Ascending aorta (tissue), 2 donors: ENCODE data around the gene NRXN3. TPM values are rescaled to one million over a fixed set of nuclear protein-coding genes. Genes with fewer than 3 reads are reported as not detected.

Source experiments
- DNase-seq, 2 donors: peaks; one replicate each; pipeline ENCODE4 v3.0.0-alpha.2; 2019; ENCODE audit warnings: low spot score in 2 of 2
- H3K27ac ChIP-seq, 2 donors: fragments of 200-600 bp; sonication (generic); one replicate each; pipeline ENCODE4 v1.5.1; 2016 to 2017; ENCODE audit warnings: mild to moderate bottlenecking in 1 of 2
- H3K27me3 ChIP-seq: fragments of 200-600 bp; sonication (generic); one replicate; pipeline ENCODE4 v1.5.1; 2017
- H3K36me3 ChIP-seq, 2 donors: fragments of 200-600 bp; sonication (generic); one replicate each; pipeline ENCODE4 v1.5.1; 2016
- H3K4me1 ChIP-seq, 2 donors: fragments of 200-600 bp; sonication (generic); one replicate each; pipeline ENCODE4 v1.5.1; 2016 to 2017; ENCODE audit warnings: mild to moderate bottlenecking in 1 of 2
- H3K4me3 ChIP-seq, 2 donors: fragments of 200-600 bp; sonication (generic); one replicate each; pipeline ENCODE4 v1.5.1; 2016 to 2017; ENCODE audit warnings: mild to moderate bottlenecking in 1 of 2
- H3K9me3 ChIP-seq, 2 donors: fragments of 200-600 bp; sonication (generic); one replicate each; pipeline ENCODE4 v1.5.1; 2016
- CTCF ChIP-seq, 3 experiments: fragments of 200-600 bp in 2 of 3; fragments of 450-650 bp in 1 of 3; sonication (generic) in 2 of 3; IDR thresholded peaks; one replicate each; pipeline ENCODE4 v1.5.1; 2016 to 2019; ENCODE audit warnings: antibody characterized with exemption in 3 of 3, mild to moderate bottlenecking in 1 of 3, moderate library complexity in 1 of 3
- intact Hi-C: fragments of 100-400 bp; cut with DNase I; formaldehyde crosslinking; loops from one replicate; pipeline ENCODE4 v1.15.1; 2023
- total RNA-seq: library from RNA; depleted of rRNA; stranded (reverse); fragments of >200 nt; gene quantifications from one replicate; pipeline ENCODE4 v1.1.0, GENCODE V29; 2016

The NRXN3 gene
- total RNA-seq, 1 donor from 2014 or later: 21.0 TPM

GRCh38 chr14:78637908-78638475 is 467.8 kb downstream of the NRXN3 start:
- Histone ChIP-seq H3K4me3 (no peak overlapping the region), H3K4me1 (no peaks in the 10 kb centered on the region), H3K27me3 (no peaks in the 10 kb centered on the region), H3K9me3 (no peaks in the 10 kb centered on the region), H3K36me3 (no peaks in the 10 kb centered on the region), H3K27ac (no peak overlapping the region)
- intact Hi-C loops: no loop called here
- DNase-seq: no peak
- TF ChIP-seq CTCF (IDR thresholded peaks at IDR 0.05): no peak

DNA sequence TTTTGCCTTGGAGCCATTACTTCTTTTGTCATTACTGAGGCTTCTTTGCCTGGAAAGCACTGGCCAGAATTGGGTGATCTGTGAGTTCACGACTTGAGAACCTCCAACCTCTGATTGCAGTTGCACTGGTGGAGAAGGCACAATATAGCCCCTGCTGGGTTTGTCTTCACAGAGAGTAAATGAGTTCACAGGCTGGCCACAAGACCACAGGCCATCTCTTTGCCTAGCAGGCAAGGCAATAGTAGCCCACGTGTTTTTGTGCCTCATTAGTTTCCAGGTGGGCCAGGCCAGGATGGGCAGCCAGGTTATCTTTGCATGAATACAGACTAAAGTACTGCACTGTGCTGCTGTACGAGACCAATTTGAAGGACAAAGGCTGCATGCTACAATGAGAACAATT is 468.8 kb downstream of the NRXN3 start:
- Histone ChIP-seq H3K27me3 (no peaks in the 10 kb centered on the region), H3K4me3 (no peak overlapping the region), H3K9me3 (no peaks in the 10 kb centered on the region), H3K27ac (no peak overlapping the region), H3K4me1 (no peaks in the 10 kb centered on the region), H3K36me3 (no peaks in the 10 kb centered on the region)
- no peak for DNase-seq
- TF ChIP-seq CTCF (IDR thresholded peaks at IDR 0.05): no peak
- intact Hi-C loops: no loop called here

- H3K4me3 ChIP-seq: no peak overlapping the region
- no peaks in the 10 kb centered on the region for H3K27me3 ChIP-seq
- TF ChIP-seq CTCF (IDR thresholded peaks at IDR 0.05): no peak
- H3K4me1 ChIP-seq: no peaks in the 10 kb centered on the region
- intact Hi-C loops: no loop called here
- H3K27ac ChIP-seq: no peak overlapping the region
- no peak for DNase-seq
- no peaks in the 10 kb centered on the region for H3K9me3 ChIP-seq
- no peaks in the 10 kb centered on the region for H3K36me3 ChIP-seq
Observed at GRCh38 chr14:78644824-78645559, 474.8 kb downstream of the NRXN3 start.

DNA sequence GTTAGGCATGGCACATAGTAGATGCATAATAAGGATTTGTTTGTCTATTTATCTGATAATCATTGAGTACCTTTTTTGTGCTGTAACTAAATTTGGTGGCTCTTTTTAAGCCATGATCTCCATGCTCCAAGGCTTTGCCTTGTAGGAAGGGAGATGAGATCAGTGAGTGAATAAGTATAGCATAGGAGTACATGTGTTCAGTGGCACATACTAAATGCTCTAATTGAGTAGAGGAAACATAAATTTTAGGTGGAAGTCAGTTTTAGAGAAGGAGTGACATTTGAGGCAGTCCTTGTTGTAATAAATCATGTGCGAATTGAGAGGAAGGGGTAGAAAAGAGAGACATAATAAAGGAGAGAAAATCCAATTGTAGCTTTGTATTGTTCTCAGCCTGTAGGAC is 482.6 kb downstream of the NRXN3 start:
- TF ChIP-seq CTCF (IDR thresholded peaks at IDR 0.05): no peak
- no peaks in the 10 kb centered on the region for H3K36me3 ChIP-seq
- no peaks in the 10 kb centered on the region for H3K27me3 ChIP-seq
- no peaks in the 10 kb centered on the region for H3K9me3 ChIP-seq
- H3K4me3 ChIP-seq: no peak overlapping the region
- DNase-seq: no peak
- intact Hi-C loops: no loop called here
- H3K4me1 ChIP-seq: no peaks in the 10 kb centered on the region
- H3K27ac ChIP-seq: no peak overlapping the region

DNA sequence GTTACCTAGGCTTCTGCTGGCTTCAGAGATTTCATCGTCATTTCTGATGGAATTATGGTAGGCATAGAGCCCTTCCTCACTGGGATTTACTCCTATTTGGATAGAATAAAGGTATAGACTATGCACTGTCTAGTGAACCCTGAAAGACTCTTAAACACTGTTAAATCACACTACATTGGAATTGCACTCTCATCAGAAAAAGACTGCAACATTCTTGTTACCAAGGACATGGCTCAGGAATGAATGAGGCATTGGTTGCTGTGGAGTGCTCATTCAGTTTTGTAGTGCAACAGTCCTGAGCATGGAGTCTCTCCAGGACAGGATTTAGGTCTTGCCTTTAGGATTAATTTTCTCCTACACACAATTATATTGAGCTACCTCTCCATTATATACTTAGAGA is 483.0 kb downstream of the NRXN3 start:
- intact Hi-C loops: no loop called here
- Histone ChIP-seq H3K4me3 (no peak overlapping the region), H3K9me3 (no peaks in the 10 kb centered on the region), H3K27ac (no peak overlapping the region), H3K36me3 (no peaks in the 10 kb centered on the region), H3K4me1 (no peaks in the 10 kb centered on the region), H3K27me3 (no peaks in the 10 kb centered on the region)
- TF ChIP-seq CTCF (IDR thresholded peaks at IDR 0.05): no peak
- DNase-seq: no peak
